ENCODE results near the gene GALNT14. TPM values are rescaled to one million over a fixed set of nuclear protein-coding genes. Genes with fewer than 3 reads are reported as not detected.

GALNT14 gene
- total and polyA plus RNA-seq, 2 of the 8 experiments (the other 6 are each of a cell fraction or from before 2014, with no cell fraction given): 13.0 to 13.7 TPM

- Histone ChIP-seq H3K23ac (ENCODE audit: insufficient read length) (no peak overlapping the region), H2BK12ac (ENCODE audit: low read depth, low read length) (no peak overlapping the region), H3K79me2 (ENCODE audit: control insufficient read depth in 1 of 2, insufficient read depth in 2 of 2, low read length in 2 of 2) (no peaks in the 10 kb centered on the region; a peak in 1 of 4 replicates), H3K4ac (replicated peaks; ENCODE audit: insufficient read length, low read depth, low read length) (no peak overlapping the region), H4K20me1 (replicated peaks in 1 of 2; ENCODE audit: control insufficient read depth in 1 of 2, insufficient read depth in 2 of 2, low read length in 2 of 2) (no peaks in the 10 kb centered on the region), H3K23me2 (ENCODE audit: low read depth, low read length) (no peaks in the 10 kb centered on the region), H3K9ac (replicated peaks in 1 of 4; ENCODE audit: extremely low read depth in 1 of 4, low read depth in 3 of 4, low read length in 3 of 4) (no peak overlapping the region), H2AK5ac (ENCODE audit: low read depth, low read length) (no peak overlapping the region), H3K56ac (replicated peaks; ENCODE audit: insufficient read length, low read depth, low read length) (no peak overlapping the region), H3K18ac (ENCODE audit: extremely low read depth, low read length) (no peak overlapping the region), H3K79me1 (ENCODE audit: low read depth, low read length) (no peaks in the 10 kb centered on the region), H3K4me2 (ENCODE audit: insufficient read depth in 1 of 2, low read depth in 2 of 2, low read length in 2 of 2) (no peak overlapping the region), H4K91ac (replicated peaks; ENCODE audit: insufficient read length, low read length) (no peak overlapping the region), H3K27ac (ENCODE audit: low read depth, low read length) (no peak overlapping the region), H2BK120ac (replicated peaks; ENCODE audit: low read depth, low read length) (no peak overlapping the region), H2BK15ac (ENCODE audit: low read length) (no peak overlapping the region), H2BK20ac (ENCODE audit: low read length) (no peak overlapping the region), H4K8ac (ENCODE audit: extremely low read depth, insufficient read depth, low read length) (no peak overlapping the region), H3K14ac (ENCODE audit: insufficient read length) (no peak overlapping the region), H3K9me3 (ENCODE audit: insufficient read depth in 2 of 2, low read depth in 1 of 2, low read length in 1 of 2) (peaks cover 7 to 11% of the 10 kb centered on the region in 2 experiments; a peak in 3 of 4 replicates), H3K27me3 (replicated peaks in 1 of 4; ENCODE audit: control insufficient read depth in 3 of 4, extremely low read depth in 1 of 4, insufficient read depth in 3 of 4, low read length in 3 of 4) (no peaks in the 10 kb centered on the region), H3K36me3 (ENCODE audit: control insufficient read depth in 2 of 4, insufficient read depth in 4 of 4, low read length in 3 of 4) (no peaks in the 10 kb centered on the region), H4K5ac (ENCODE audit: insufficient read length, low read depth, low read length) (no peak overlapping the region), H2AFZ (ENCODE audit: low read length) (no peak overlapping the region), H3K4me1 (replicated peaks in 1 of 4; ENCODE audit: control insufficient read depth in 3 of 4, insufficient read depth in 4 of 4, low read length in 3 of 4) (no peaks in the 10 kb centered on the region), H3K4me3 (ENCODE audit: extremely low read depth in 1 of 4, insufficient read depth in 2 of 4, low read depth in 3 of 4, low read length in 4 of 4) (no peak overlapping the region), H2BK5ac (ENCODE audit: low read depth, low read length) (no peak overlapping the region)
- FAIRE-seq (no peak), DNase-seq (ENCODE audit: low read depth in 1 of 2, low spot score in 2 of 2) (no peak)
- CTCF ChIA-PET (ENCODE audit: partially characterized antibody): interaction anchor here (0.6 to 1.6 kb wide), 3 partner anchors 31 to 160 kb away, joined by 3 to 5 read pairs (median 3); no protein-coding TSS in a partner anchor
- 80% methylated on average over 2 of the region's 2 CpGs; no CpG with 5 or more reads in 1 of the 2 experiments for WGBS, 2 experiments (ENCODE audit: extremely low coverage in 1 of 2, insufficient coverage in 1 of 2, insufficient read length in 1 of 2, insufficient replicate concordance in 2 of 2, low coverage in 1 of 2, low lambda C conversion rate in 2 of 2, missing lambda C conversion rate in 1 of 2)
- POLR2A ChIA-PET (ENCODE audit: partially characterized antibody): no interaction called here
- no peak for TF ChIP-seq HDAC2 (IDR thresholded peaks at IDR 0.05; ENCODE audit: borderline replicate concordance in 1 of 2, low read depth in 2 of 2, low read length in 2 of 2)
- no peak for TF ChIP-seq CBX8 (IDR thresholded peaks at IDR 0.05; ENCODE audit: borderline replicate concordance, low read depth, low read length)
- no peak for TF ChIP-seq SP1 (IDR thresholded peaks at IDR 0.05; ENCODE audit: low read depth, low read length)
- TF ChIP-seq EZH2 (IDR thresholded peaks at IDR 0.05; ENCODE audit: low read depth, low read length, severe bottlenecking): no peak
- no peak for TF ChIP-seq ATF3 (IDR thresholded peaks at IDR 0.05; ENCODE audit: insufficient read depth, low read depth, low read length)
- TF ChIP-seq SP4 (IDR thresholded peaks at IDR 0.05; ENCODE audit: low read length): no peak
- no peak for TF ChIP-seq MAX (IDR thresholded peaks at IDR 0.05)
These were observed 189.4 kb downstream of the GALNT14 start for GRCh38 chr2:30948857-30949256.

Measured in H1 (cell line).